Stimulated activated CD4-positive, alpha-beta T cell treated with anti-CD3 and anti-CD28 coated beads, Interleukin-1b, Interleukin-23, amount 100 ng/mL, for 1 hour (primary cell): ENCODE data around the gene NCOA3.

Experiments
- DNase-seq, 2 donors: peaks; one replicate each; pipeline ENCODE4 v3.0.0-alpha.2; 2020; ENCODE audit warnings: low read depth in 2 of 2

Gene NCOA3

DNA sequence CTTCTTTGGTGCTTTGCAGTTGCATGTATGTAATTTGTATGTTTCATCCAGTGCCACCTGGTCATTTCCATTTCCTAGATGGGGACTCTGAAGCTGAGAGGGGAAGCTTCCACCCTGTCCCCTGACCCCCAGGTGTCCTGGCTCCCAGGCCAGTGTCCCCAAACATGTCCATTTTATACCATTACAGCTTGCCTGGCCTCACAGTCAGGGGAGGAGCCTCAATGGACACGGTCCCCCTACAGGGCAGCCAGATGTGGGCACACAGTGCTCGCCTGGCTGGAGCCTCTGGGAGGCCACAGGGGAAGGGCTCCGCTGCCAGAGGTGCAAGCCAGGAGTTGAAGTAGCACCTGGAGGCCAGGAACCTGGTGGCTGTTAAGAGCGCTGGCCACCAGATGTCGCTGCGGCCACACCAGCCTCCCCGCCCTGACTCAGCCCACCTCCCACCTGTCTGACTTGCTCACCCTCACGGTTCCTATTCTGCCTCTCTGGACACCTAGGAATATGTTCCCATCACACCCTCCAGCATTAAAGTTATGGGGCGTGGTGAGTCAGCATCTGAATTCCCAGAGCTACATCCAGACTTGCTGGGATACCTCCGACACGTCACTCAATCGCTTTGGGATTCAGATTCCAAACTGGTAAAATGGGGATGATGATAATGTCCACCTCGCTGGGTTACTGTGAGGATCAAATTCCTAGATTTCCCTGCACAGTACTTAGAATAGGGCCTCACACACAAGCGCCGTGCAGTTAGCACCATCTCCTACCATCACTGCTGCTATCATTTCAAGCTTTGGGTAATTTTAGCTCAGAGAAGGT is 176.2 kb downstream of the NCOA3 start:
- DNase-seq = peak in 1 of 2 donors; percentile 39

DNA sequence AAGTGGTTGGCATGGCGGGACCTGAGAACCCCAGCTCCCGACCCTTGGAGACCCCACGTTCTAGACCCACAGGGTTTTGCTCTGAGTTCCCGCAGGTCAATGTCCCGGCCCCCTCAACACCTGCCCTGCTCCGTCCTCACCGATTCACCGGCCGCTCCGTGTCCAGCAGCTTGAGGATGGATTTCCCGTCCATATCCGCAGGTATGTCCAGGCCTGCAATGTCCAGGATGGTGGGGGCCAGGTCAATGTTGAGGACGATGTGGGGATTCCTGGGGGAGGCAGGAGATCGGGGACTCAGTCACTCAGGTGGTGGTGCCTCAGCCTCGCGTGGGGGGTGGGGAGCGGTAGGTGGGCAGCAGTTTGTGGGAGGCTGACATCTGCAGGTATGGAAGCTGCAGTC is 176.8 kb downstream of the NCOA3 start:
- DNase-seq = no peak

DNA sequence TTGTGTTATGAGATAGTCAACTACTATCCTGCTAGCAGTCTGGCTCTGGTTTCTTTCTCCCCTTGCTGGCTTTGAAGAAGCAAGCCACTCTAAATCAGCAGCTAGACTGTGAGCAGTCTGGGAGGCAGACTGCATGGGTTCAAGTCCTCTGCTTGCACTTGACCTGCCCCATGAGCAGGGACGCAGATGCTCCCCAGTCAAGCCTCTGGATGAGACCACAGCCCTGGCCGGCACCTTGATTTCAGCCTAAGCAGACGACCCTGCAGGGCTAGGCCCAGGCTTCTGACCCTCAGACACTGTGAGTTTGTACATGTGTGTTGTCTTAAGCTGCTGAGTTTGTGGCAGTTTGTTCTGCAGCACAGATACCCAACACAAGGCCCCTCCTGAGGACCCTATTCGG is 177.8 kb downstream of the NCOA3 start:
- DNase-seq = no peak

DNA sequence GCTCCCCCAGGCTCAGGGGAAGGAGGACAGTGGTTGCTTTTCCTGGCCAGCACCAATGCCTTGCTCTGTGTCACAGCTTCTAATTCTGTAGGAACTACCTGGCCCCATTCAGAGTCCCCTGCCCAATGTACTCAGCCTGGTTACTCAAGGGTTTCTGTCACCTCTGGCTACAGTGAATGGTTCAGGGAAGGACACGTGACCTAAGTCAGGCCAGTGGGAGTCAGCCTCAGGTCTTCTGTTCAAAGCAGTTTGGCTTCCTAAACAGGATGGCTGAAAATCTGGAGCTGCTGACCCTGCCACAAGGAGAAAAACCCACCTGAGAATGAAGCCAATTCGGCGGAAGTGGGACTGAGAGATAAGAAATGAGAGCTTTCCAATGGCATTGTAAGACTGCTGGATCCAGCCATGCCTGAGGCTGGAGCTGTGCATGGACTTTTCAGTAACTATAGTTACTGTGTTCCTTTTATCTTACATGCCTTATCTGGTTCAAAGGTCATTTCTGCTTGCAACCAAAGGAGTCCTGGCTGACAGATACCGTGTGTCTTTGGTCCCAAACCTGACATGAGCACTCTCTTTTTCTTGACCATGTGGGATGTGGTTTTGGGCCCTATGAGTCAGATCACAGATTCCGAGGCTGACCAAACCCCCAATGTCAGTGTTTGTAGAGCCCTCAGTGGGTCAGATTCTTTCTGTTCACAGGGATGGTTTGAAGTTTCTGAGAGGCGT is 179.3 kb downstream of the NCOA3 start:
- no peak for DNase-seq

DNA sequence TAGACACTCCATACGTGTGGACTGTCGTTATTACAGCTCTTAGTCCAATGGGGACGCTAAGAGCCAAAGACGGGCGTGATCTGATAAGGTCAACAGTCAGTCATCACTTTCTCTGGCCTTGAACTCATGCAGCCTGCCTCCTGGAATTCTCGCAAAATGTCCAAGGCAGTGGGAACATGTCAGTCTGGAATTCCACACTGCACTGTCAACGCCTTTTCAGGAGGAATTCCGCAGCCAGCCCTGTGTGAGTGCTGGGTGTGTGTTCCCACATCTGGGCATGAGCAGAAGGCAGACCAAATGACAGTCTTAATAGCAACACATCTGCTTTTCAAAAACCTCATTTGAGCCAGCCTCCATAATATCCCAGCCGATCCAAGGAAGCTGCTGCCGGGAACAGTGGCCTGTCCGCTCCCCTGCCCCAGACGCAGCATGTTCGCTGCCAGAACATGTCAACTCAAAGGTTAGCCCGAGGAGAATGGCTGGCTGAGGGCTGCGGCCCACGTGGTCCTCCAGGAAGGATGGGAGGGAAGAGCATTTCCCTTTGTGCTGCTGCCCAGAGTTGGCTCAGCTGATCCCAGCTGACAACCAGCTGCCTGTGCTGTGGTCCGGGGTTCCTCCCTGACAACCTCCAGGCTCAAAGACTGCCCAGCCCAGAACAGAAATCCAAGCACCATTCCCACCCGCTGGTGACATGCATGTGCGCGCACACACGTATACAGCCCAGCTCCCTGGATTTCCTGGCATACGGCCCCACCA is 180.5 kb downstream of the NCOA3 start:
- DNase-seq = no peak

DNA sequence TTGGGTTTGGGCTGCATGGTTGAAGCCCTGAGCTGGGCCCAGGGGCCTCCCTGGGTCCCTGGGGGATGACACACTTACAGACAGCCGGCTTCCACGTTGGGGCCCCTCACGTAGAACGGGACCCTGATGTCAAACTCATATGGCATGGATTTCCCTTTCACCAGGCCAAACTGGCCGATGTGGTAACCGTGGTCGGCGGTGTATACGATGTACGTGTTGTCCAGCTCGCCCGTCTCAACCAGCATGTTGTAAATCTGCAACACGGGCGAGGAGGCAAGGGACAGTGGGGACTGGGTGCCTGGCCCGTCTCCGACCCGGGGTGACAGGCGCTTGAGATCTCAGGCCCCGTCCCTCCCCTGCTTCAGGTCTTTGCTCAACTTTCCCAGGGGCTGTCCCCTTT is 181.2 kb downstream of the NCOA3 start:
- DNase-seq = no peak

DNA sequence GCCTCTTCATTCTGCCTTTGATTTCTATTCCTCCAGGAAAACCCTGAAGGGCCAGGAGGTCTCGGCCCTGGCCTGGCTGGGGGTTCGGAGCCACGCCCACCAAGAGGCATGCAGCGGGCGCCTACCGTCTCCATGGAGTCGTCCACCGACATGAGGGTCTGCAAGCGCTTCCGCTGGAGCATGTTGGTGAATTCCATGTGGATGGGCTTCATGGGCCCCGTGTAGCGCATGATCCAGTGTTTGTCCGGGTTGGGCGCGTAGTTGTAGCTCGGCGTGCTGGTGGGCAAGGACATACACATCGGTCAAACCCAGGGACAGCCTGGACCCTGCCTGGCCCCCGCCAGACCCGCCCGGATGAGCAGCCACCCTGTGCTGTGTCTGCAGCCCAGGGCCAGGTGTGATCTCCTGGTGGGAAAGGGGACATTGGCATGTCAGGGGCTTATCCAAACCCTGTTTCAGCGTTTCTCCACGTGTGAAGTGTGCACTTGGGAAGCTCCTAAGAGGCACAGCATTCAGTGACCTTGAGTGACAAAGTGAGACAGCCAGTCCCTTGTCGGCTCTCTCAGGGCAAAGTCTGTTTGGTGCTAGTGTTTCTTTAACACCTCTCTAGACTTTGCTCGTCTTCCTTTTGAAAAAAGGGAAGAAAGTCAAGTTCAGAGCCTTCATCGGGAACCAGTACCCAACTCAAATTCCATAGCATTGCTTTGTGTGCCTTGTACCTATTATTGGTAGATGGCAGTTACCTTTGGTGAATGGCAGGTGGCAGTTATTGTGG is 182.8 kb downstream of the NCOA3 start:
- no peak for DNase-seq

DNA sequence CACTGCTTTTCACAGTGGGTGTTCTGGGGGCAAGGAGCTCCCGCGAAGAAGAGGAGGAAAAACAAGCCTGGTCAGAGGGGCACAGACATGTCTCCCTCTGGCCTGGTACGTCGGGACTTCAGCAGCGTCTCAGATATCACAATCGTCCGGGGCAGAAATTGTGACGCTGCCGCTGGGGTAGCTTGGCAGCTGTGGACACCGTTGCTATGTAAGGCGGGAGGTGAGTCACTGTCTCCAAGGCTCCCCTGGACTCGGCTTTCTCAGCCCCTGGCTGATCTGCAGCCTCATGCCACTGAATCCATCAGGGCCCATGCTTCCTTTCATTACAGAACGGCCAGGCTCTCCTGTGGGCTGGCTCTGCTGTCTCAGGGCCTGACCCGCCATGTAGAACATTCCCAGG is 184.9 kb downstream of the NCOA3 start:
- no peak for DNase-seq

DNA sequence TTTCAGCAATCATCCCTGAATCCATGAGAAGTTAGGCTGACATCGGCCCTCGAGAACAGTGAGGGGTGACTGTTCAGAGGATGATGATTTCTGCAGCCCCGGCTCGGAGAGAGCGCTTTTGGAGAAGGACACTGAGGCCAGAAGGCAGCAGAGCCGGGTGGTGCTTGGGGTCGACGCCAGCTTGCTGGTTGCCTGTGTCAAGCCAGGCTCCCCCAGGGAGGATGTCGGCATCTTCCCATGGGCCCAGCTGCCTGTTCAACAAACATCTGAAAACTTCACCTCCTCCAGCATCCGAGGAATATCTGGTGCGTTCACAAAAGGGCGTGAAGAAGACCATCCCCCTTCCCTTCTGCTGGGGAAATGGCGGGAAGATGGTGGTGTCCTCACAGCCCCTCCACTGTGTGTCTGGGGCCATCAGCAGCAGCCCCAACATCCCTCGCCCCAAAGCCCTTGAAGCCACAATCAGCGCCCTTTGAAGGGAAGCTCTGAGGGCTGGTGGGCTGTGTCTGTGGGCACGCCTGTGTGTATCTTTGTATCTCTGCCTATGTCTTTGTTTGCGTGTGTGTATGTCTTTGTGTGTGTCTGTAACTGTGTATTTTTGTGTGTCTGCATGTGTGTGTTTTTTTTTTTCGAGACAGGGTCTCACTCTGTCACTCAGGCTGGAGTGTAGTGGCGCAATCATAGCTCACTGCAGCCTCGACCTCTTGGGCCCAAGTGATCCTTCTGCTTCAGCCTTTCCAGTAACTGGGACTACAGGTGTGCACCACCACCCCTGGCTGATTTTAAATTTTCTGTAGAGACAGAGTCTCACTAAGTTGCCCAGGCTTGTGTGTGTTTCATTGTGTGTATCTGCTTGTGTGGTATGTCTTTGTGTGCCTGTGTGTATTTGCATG is 185.7 kb downstream of the NCOA3 start:
- DNase-seq = no peak

DNA sequence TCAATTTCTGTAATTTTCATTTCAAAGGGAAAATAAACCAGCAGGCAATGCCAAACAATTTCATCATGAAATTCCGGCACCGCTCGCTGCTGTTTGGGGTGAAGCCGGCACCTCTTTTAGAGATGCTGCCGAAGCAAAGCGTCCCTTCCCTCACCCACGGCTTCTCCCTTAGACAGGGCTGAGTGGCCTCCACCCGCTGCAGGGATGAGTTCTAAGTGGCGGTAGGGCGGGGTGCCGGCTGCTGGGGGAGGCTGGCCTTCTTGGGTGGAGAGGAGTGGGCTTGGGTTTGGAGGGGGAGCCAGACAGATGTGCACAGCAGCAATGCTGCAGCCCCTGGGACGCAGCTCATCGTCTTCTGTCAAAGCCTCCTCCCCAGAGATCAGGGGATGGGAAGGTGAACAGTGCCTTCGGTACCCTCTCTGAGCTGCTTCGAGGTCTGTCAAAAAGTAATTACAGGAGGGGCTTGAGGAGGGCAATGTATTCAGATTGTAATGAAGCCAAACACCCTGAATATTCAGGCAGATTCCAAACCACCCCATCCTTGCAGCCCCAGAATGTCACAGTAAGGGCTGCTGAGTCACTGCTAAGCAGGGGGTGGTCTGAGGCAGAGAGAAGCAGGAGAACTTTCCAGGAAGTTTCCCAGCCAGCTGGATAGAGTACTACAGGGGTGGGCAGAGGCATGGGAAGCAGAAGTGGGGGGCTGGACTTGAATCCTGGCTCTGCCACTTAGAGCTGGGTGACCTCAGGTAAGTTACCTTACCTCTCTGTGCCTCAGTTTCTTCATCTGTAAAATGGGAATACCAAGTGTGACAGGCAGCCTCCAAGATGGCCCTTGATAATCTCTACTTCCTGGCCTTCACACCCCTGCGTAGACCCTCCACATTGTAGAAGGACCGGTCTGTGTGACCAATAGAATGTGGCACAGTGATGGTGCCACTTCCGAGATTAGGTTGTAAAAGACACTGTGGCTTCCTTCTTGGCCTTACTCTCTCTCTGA is 187.0 kb downstream of the NCOA3 start:
- no peak for DNase-seq

DNA sequence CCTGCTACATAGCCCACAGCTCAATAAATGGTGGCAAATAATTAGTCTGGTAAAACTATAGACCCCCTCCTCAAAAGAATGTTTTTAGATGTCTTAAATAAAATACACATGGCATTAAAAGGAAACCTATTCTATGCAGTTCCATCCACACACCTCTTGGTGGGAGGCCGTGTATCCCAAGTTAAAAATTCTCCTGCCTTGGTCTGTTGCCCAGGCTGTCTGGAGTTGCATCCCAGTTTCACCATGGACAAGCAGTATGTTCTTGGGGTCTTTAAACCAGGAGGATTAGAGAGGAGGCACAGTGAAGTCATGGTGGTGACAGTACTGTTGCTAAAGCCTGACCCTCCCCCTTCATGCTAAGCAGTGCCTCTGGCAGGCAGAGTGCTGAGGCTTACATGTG is 188.0 kb downstream of the NCOA3 start:
- DNase-seq = no peak

DNA sequence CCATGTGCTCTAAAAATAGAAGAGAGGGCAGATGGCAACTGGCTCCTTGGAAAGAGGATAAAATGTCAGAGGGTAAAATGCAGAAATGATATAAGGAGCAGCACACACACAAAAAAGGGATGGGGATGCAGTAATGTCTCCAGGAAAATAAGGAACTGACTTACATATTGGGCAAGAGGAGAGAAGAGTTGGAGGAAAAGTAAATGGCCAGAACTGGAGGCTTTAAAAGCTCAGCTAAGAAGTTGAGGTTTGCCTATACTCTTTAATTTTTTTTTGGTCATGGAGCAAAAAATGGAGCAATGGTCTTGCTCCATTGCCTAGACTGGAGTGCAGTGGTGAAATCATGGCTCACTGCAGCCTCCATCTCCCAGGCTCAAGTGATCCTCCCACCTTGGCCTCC is 189.9 kb downstream of the NCOA3 start:
- DNase-seq = no peak

DNA sequence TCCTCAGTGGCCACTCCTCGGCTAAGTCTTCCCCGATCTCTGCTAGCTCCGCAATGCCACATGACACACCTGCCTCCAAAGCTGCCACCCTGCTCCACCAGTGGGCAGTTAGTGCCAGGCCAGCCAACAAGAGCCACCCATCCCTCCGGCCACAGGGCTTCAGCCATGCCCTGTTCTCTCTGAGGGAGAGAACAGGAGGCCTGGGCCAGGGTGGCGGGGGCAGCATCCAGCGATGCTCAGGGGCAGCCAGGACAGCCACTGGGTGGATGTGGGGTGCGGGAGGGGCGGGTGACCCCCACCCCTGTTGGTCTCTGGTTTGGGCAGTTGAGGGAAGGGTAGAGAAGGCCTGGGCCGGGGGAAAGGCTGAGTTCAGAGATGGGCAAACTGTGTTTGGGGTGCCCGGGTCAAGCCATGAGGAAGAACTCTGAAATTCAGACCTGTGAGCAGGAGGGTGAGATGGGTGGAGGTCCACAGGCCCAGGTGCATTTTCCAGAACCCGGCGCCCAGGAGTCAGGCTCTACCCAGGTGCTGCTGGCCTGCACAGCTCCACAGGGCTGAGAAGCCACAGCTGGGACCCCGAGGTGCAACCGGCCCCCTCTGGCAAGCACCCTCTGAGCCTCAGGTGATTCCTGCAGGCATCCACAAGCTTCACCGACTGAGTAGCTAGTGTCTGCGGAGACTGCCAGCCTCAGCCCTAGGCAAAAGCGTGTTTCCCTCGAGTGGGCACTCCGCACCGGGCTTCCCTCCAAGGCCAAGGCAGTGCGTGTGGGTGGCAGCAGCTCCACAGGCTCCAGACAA is 192.5 kb downstream of the NCOA3 start:
- no peak for DNase-seq

DNA sequence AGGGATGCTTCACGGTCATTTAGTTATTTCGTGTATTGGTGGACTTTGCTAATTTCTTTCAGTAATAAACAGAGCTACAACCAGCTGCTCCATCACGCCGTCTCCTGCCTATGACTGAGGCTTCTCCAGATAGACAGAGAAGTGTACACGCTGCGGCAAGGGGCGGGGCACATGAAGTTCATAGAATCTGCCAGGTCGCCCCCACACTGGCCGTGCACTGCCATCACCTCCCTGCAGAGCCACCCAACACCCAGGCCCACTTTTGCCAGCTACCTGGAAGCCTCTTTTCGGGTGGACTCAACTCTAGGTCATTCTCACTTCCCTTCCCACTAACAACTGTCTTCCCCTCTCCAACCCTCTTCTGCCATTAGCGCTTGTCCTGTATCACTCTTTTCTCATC is 195.2 kb downstream of the NCOA3 start:
- no peak for DNase-seq

DNA sequence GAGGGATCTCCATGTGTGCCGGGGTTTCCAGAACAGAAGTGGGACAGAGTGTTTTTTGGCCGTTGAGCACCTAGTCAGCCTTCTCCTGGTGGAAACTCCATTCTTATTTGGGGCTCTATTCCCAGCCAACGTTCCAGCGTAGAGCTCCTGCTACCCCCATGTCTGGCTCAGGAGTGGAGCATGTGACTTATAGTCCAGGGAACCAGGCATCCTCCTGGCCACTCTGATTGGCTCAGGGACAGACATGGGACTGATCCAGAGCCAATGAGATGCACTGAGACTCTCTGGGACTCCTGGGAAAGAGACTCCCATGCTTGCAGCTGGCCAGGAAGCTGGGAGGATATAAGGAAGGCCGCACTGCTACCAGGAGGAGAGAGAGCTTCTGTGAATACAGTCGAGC is 196.5 kb downstream of the NCOA3 start:
- DNase-seq = no peak

DNA sequence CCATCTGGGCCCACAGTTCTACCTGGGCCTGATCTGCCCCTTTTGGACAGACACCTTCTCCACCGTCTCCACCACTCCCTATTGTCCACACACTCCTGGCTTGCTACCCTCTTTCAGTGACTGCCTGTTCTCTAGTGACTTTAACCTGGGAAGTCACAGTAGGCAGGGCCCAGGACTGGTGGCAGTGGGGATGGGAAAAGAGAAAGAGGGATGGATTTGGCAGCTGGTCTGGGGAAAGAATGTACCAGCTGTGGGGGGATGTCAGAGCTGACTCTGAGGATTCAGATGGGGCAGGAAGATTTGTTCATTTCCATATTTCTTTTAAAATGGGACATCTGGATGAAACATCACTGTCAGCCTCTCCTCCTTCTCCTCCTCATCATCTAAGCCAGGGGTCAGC is 198.1 kb downstream of the NCOA3 start:
- DNase-seq = no peak

DNA sequence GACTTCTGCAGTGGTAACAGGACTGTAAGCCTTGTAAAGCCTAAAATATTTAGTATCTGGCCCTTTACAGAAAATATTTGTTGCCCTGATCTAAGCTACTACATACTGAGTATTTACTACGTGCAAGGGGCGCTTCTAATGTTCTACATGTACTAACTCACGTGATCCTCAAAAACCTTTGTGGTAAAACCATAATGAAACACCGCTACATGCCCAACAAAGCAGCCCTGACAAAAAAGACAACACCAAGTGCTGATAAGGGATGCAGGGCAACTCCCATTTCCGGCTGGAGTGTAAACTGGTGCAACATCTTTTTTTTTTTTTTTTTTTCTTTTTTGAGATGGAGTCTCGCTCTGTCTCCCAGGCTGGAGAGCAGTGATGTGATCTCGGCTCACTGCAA is 198.6 kb downstream of the NCOA3 start:
- no peak for DNase-seq

DNA sequence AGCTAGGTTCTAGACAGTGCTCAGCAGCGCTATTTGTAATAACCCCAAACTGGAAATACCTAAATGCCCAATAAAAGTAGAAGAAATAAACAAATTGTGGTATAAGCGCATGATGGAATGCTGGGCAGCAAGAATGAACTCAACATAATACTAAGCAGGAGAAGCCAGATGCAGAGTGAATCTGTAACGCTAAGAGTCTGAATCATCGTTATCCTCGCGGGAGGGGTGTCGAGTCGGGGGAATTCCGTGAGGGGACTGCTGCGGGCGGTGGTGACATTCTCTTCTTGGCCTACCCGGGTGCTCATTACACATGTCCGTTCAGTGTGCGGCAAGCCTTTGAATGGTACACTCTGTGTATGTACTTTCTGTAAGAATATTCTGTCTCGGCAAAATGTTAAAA is 199.9 kb downstream of the NCOA3 start:
- DNase-seq = no peak

DNA sequence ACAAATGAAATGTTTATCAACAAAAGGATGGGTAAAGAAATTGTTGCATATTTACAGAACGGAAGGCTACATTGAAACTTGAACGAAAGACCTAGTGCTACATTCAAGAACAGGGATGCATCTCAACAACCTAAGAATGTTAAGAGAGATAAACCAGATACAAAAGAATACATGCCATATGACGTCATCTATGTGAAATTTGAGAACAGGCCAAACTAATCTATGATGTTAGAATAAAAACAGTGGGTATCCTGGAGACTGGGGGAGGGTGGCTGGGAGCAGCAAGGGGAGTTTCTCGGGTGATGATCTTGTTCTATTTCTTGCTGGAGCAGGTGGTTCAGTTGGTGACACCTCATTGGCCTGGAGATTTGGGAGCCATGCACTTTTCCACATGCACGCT is 202.1 kb downstream of the NCOA3 start:
- DNase-seq = no peak
